B cell (primary cell): ENCODE measurements around the gene TRAF4. TPM values are rescaled to one million over a fixed set of nuclear protein-coding genes. Genes with fewer than 3 reads are reported as not detected.
A peak's percentile ranks its signal among the peaks of the same experiment; 100 is the strongest.

Experiments used
- ATAC-seq: fragments of 200-7000 bp; cut with Tn5 transposase; one replicate; pipeline ENCODE4 v1.10.0; 2021; ENCODE audit warnings: low read depth, mild to moderate bottlenecking, moderate number of reproducible peaks, moderate library complexity
- CTCF ChIA-PET: fragments of 350-600 bp; sonication (Branson Sonifier 250); formaldehyde crosslinking; loops from one replicate; lab custom pipeline; 2021; ENCODE audit warnings: antibody characterized with exemption, inconsistent platforms; lab: Charles Lee
- POLR2A ChIA-PET: fragments of 350-600 bp; sonication (Branson Sonifier 250); formaldehyde crosslinking; loops from one replicate; lab custom pipeline; 2021; ENCODE audit warnings: antibody characterized with exemption; lab: Charles Lee
- DNase-seq: peaks from one replicate; pipeline ENCODE4 v3.0.0; 2013
- H2AFZ ChIP-seq: 2 replicates; pipeline ENCODE4 v1.6.1; 2012; ENCODE audit warnings: mild to moderate bottlenecking, low read depth, low read length; ENCODE audit not compliant: insufficient read depth, poor library complexity, severe bottlenecking
- H3K27ac ChIP-seq, 2 donors: 1 replicate in 1 of 2; 2 replicates in 1 of 2; pipeline ENCODE4 v1.5.1; 2012 to 2013; ENCODE audit warnings: low read length in 2 of 2, mild to moderate bottlenecking in 2 of 2, moderate library complexity in 1 of 2
- H3K27me3 ChIP-seq, 4 experiments: fragments of 200-600 bp in 1 of 4; sonication (generic) in 1 of 4; replicated peaks in 1 of 4; 1 replicate in 2 of 4; 2 replicates in 2 of 4; pipeline versions ENCODE4 v1.6.1 to v1.7.0; 2013 to 2016; ENCODE audit warnings: low read length in 3 of 4, mild to moderate bottlenecking in 2 of 4, mixed read lengths in 1 of 4, moderate library complexity in 1 of 4; ENCODE audit not compliant: insufficient read depth in 4 of 4, control insufficient read depth in 3 of 4; ENCODE audit errors: control extremely low read depth in 1 of 4
- H3K36me3 ChIP-seq, 2 experiments: replicated peaks in 1 of 2; 1 replicate in 1 of 2; 2 replicates in 1 of 2; pipeline versions ENCODE4 v1.6.1 to v1.7.1; 2013; ENCODE audit warnings: low read length in 1 of 2; ENCODE audit not compliant: insufficient read depth in 2 of 2, control insufficient read depth in 1 of 2; ENCODE audit errors: control extremely low read depth in 1 of 2, extremely low read depth in 1 of 2
- H3K4me1 ChIP-seq, 2 donors: fragments of 200-600 bp in 1 of 2; sonication (generic) in 1 of 2; 1 replicate in 1 of 2; 2 replicates in 1 of 2; pipeline versions ENCODE4 v1.5.1 to v1.6.1; 2013 to 2017; ENCODE audit warnings: low read length in 2 of 2; ENCODE audit not compliant: control insufficient read depth in 2 of 2, insufficient read depth in 2 of 2
- H3K4me2 ChIP-seq: replicated peaks from 2 replicates; pipeline ENCODE3; 2012; ENCODE audit warnings: mild to moderate bottlenecking, low read depth, low read length; ENCODE audit not compliant: poor library complexity, severe bottlenecking
- H3K4me3 ChIP-seq, 5 experiments: fragments of 200-600 bp in 1 of 5; sonication (generic) in 1 of 5; 1 replicate in 3 of 5; 2 replicates in 2 of 5; pipeline versions ENCODE4 v1.5.1 to v1.7.0; 2011 to 2016; ENCODE audit warnings: low read length in 4 of 5, mild to moderate bottlenecking in 4 of 5, low read depth in 2 of 5, control low read depth in 1 of 5, moderate library complexity in 1 of 5; ENCODE audit not compliant: insufficient read depth in 1 of 5; ENCODE audit errors: control extremely low read depth in 1 of 5, extremely low read depth in 1 of 5
- H3K79me2 ChIP-seq: fragments of 200-600 bp; sonication (generic); one replicate; pipeline ENCODE4 v1.6.0; 2016; ENCODE audit warnings: low read length; ENCODE audit not compliant: control insufficient read depth, insufficient read depth
- H3K9ac ChIP-seq: fragments of 200-600 bp; sonication (generic); 2 replicates; pipeline ENCODE4 v1.6.1; 2017; ENCODE audit warnings: mild to moderate bottlenecking, low read length, moderate library complexity
- H3K9me3 ChIP-seq, 3 donors: one replicate each; pipeline versions ENCODE4 v1.6.1 to v1.7.1; 2013; ENCODE audit warnings: low read length in 2 of 3; ENCODE audit not compliant: control insufficient read depth in 2 of 3, insufficient read depth in 1 of 3; ENCODE audit errors: control extremely low read depth in 1 of 3
- H4K20me1 ChIP-seq: 2 replicates; pipeline ENCODE4 v1.6.0; 2012; ENCODE audit warnings: mild to moderate bottlenecking, low read length; ENCODE audit not compliant: insufficient read depth, control insufficient read depth, poor library complexity, severe bottlenecking
- H3K27ac Mint-ChIP-seq: one replicate; pipeline ENCODE4 v1.8.0; 2021; ENCODE audit warnings: mixed read lengths
- H3K27me3 Mint-ChIP-seq: one replicate; pipeline ENCODE4 v1.8.0; 2021; ENCODE audit warnings: mixed read lengths
- H3K4me1 Mint-ChIP-seq: one replicate; pipeline ENCODE4 v1.8.0; 2021; ENCODE audit warnings: mixed read lengths
- H3K4me3 Mint-ChIP-seq: one replicate; pipeline ENCODE4 v1.8.0; 2021; ENCODE audit warnings: mixed read lengths
- H3K9me3 Mint-ChIP-seq: one replicate; pipeline ENCODE4 v1.8.0; 2022; ENCODE audit warnings: mixed read lengths; ENCODE audit not compliant: insufficient read depth
- EZH2 ChIP-seq: IDR thresholded peaks from 2 replicates; pipeline ENCODE4 v1.6.1; 2012; ENCODE audit warnings: borderline replicate concordance, low read depth, mild to moderate bottlenecking, moderate library complexity, low read length; ENCODE audit not compliant: insufficient read depth, poor library complexity, severe bottlenecking
- WGBS: methylation state at CpG from one replicate; pipeline ENCODE4 v1.1.5; 2013; ENCODE audit warnings: missing lambda C conversion rate; ENCODE audit not compliant: insufficient coverage; 5-methylcytosine and 5-hydroxymethylcytosine counted together
- intact Hi-C: fragments of 100-400 bp; cut with micrococcal nuclease; formaldehyde crosslinking; loops from one replicate; pipeline ENCODE4 v1.10.0; 2022
- polyA plus RNA-seq: library from polyadenylated mRNA; depleted of rRNA; stranded (reverse); fragments of >200 nt; gene quantifications from 2 replicates; pipeline ENCODE4 v1.2.3, GENCODE V29; 2012
- total RNA-seq, 2 donors: library from RNA; stranded (reverse); fragments of 120-200 nt in 1 of 2; gene quantifications; 1 replicate in 1 of 2; 2 replicates in 1 of 2; pipeline versions ENCODE4 v1.2.3 to v1.2.4, GENCODE V29; 2013 to 2022
- TF ChIP-seq, protein P1 (sequence below): fragments of 200-600 bp; IDR thresholded peaks from one replicate; pipeline ENCODE4 v1.8.0; 2022; ENCODE audit warnings: antibody characterized with exemption, mild to moderate bottlenecking

TRAF4 gene
- total and polyA plus RNA-seq, 2 donors (not counting 1 experiment from before 2014, with no cell fraction given), result 226 to 683 TPM

DNA sequence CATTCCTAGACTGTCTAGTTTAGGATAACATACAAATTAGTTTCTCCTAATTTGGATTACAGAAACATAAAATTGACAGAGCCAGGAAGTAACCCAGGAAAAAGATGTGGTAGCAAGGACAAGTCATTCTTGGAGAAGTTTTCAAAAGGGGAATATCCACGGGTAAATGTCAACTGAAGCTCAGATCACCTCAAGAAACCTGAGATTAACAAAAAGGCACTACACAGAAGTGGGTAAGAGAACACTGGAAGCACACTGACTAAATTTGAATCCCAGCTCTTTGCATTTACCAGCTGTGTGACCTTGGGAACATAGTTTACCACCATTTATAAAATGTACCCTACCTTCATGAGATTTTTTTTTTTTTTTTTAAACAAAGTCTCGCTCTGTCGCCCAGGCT is 39.4 kb downstream of the TRAF4 start:
- H3K27ac Mint-ChIP-seq, result peak overlapping the region; percentile 26

DNA sequence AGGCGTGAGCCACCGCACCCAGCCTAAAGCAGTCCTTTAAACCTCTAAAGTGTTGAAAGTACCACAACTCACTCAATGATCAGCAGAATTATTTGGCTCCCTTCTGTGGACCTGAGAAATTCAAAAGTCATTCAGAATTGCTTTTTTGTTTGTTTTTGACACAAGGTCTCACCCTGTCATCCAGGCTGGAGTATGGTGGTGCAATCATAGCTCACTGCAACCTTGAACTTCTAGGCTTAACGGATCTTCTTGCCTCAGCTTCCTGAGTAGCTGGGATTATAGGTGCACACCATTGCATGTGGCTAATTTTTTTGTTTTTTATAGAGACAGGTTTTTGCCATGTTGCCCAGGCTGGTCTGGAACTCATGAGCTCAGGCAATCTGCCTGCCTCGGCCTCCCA is 44.3 kb downstream of the TRAF4 start:
- no peak overlapping the region for H3K4me3 ChIP-seq
- Mint-ChIP-seq H3K9me3 (no peaks in the 10 kb centered on the region), H3K4me1 (no peaks in the 10 kb centered on the region), H3K27me3 (no peaks in the 10 kb centered on the region), H3K27ac (no peak overlapping the region), H3K4me3 (no peak overlapping the region)
- CTCF ChIA-PET, result interaction anchor here (2.7 kb wide), 1 partner anchor 25 kb away, joined by 8 read pairs; no protein-coding TSS in a partner anchor
- POLR2A ChIA-PET, result interaction anchor here (0.6 kb wide), 1 partner anchor 27 kb away, joined by 4 read pairs; no protein-coding TSS in a partner anchor
- 94% methylated on average over 3 of the region's 4 CpGs for WGBS
- no peak overlapping the region for H3K9ac ChIP-seq
- TF ChIP-seq, protein P1, sequence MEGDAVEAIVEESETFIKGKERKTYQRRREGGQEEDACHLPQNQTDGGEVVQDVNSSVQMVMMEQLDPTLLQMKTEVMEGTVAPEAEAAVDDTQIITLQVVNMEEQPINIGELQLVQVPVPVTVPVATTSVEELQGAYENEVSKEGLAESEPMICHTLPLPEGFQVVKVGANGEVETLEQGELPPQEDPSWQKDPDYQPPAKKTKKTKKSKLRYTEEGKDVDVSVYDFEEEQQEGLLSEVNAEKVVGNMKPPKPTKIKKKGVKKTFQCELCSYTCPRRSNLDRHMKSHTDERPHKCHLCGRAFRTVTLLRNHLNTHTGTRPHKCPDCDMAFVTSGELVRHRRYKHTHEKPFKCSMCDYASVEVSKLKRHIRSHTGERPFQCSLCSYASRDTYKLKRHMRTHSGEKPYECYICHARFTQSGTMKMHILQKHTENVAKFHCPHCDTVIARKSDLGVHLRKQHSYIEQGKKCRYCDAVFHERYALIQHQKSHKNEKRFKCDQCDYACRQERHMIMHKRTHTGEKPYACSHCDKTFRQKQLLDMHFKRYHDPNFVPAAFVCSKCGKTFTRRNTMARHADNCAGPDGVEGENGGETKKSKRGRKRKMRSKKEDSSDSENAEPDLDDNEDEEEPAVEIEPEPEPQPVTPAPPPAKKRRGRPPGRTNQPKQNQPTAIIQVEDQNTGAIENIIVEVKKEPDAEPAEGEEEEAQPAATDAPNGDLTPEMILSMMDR, result no peak
- TF ChIP-seq EZH2, result no peak
- no peak overlapping the region for H2AFZ ChIP-seq
- ATAC-seq, result no peak
- no peaks in the 10 kb centered on the region for H3K4me1 ChIP-seq
- no peak overlapping the region for H3K4me2 ChIP-seq
- H3K9me3 ChIP-seq, result no peaks in the 10 kb centered on the region
- H4K20me1 ChIP-seq, result peaks cover 9% of the 10 kb centered on the region
- no peaks in the 10 kb centered on the region for H3K27me3 ChIP-seq
- intact Hi-C loops, result no loop called here
- H3K79me2 ChIP-seq, result peaks cover 32% of the 10 kb centered on the region
- no peak overlapping the region for H3K27ac ChIP-seq
- no peak for DNase-seq
- peaks cover 0 to 6% of the 10 kb centered on the region in 2 experiments for H3K36me3 ChIP-seq

More for the DNA sequence above, 39.4 kb downstream of the TRAF4 start:
- no peak for DNase-seq
- POLR2A ChIA-PET, result no interaction called here
- Mint-ChIP-seq H3K4me3 (no peak overlapping the region), H3K27me3 (no peaks in the 10 kb centered on the region), H3K9me3 (no peaks in the 10 kb centered on the region), H3K4me1 (peaks cover 17% of the 10 kb centered on the region)
- H3K36me3 ChIP-seq, result peaks cover 0 to 8% of the 10 kb centered on the region in 2 experiments
- TF ChIP-seq, protein P1, result no peak
- TF ChIP-seq EZH2, result no peak
- H3K27me3 ChIP-seq, result no peaks in the 10 kb centered on the region
- peaks cover 17% of the 10 kb centered on the region for H3K79me2 ChIP-seq
- CTCF ChIA-PET, result interaction anchor here (2.4 kb wide), 1 partner anchor 19 kb away, joined by 7 read pairs; no protein-coding TSS in a partner anchor
- H3K27ac ChIP-seq, result no peak overlapping the region
- no peak for ATAC-seq
- H2AFZ ChIP-seq, result no peak overlapping the region
- H3K4me3 ChIP-seq, result no peak overlapping the region
- H4K20me1 ChIP-seq, result peaks cover 6% of the 10 kb centered on the region
- intact Hi-C loops, result no loop called here
- H3K9me3 ChIP-seq, result no peaks in the 10 kb centered on the region
- WGBS, result 83% methylated on average over 1 of the region's 3 CpGs
- H3K4me1 ChIP-seq, result no peaks in the 10 kb centered on the region
- H3K4me2 ChIP-seq, result no peak overlapping the region
- no peak overlapping the region for H3K9ac ChIP-seq
